GM19099 (cell line): ENCODE data around the gene AGXT2.

Experiments
- POLR2A ChIP-seq: IDR thresholded peaks from 3 replicates; pipeline ENCODE4 v1.6.1; 2011; ENCODE audit warnings: low read depth; ENCODE audit not compliant: insufficient read length; ENCODE audit errors: extremely low read depth

The AGXT2 gene

GRCh38 chr5:35063414-35063813, 15.7 kb upstream of the AGXT2 start:
- TF ChIP-seq POLR2A = no peak

- no peak for TF ChIP-seq POLR2A
Observed at GRCh38 chr5:35061211-35061770, 13.5 kb upstream of the AGXT2 start.

GRCh38 chr5:35060236-35060635, 12.5 kb upstream of the AGXT2 start:
- no peak for TF ChIP-seq POLR2A

- TF ChIP-seq POLR2A = no peak
Observed at GRCh38 chr5:35059251-35059650, 11.5 kb upstream of the AGXT2 start.

GRCh38 chr5:35058374-35058788, 10.6 kb upstream of the AGXT2 start:
- TF ChIP-seq POLR2A = no peak

- no peak for TF ChIP-seq POLR2A
Observed at GRCh38 chr5:35056686-35057085, 8.9 kb upstream of the AGXT2 start.

- TF ChIP-seq POLR2A = no peak
Observed at GRCh38 chr5:35052838-35053237, 5.1 kb upstream of the AGXT2 start.

- no peak for TF ChIP-seq POLR2A
Observed at GRCh38 chr5:35050541-35051126, 2.9 kb upstream of the AGXT2 start.

GRCh38 chr5:35048910-35049309, 1.2 kb upstream of the AGXT2 start:
- TF ChIP-seq POLR2A = no peak

GRCh38 chr5:35046774-35047173, 975 bp downstream of the AGXT2 start:
- no peak for TF ChIP-seq POLR2A

GRCh38 chr5:35045280-35045679, 2.5 kb downstream of the AGXT2 start:
- TF ChIP-seq POLR2A = no peak

GRCh38 chr5:35044649-35045048, 3.1 kb downstream of the AGXT2 start:
- no peak for TF ChIP-seq POLR2A

GRCh38 chr5:35042781-35043180, 5.0 kb downstream of the AGXT2 start:
- TF ChIP-seq POLR2A = no peak

- no peak for TF ChIP-seq POLR2A
Observed at GRCh38 chr5:35041261-35041660, 6.5 kb downstream of the AGXT2 start.

- no peak for TF ChIP-seq POLR2A
Observed at GRCh38 chr5:35038891-35039290, 8.9 kb downstream of the AGXT2 start.

- TF ChIP-seq POLR2A = no peak
Observed at GRCh38 chr5:35036536-35036935, 11.2 kb downstream of the AGXT2 start.

- TF ChIP-seq POLR2A = no peak
Observed at GRCh38 chr5:35035271-35035670, 12.5 kb downstream of the AGXT2 start.

- no peak for TF ChIP-seq POLR2A
Observed at GRCh38 chr5:35032356-35032755, 15.4 kb downstream of the AGXT2 start.

- no peak for TF ChIP-seq POLR2A
Observed at GRCh38 chr5:35031276-35031675, 16.5 kb downstream of the AGXT2 start.
